ENCODE data around the gene FKBP15.

The FKBP15 gene

GRCh38 chr9:113138760-113139159, 82.3 kb downstream of the FKBP15 start:
- H3K9ac ChIP-seq (ENCODE audit: low read length), result no peak overlapping the region
- H3K36me3 ChIP-seq (replicated peaks; ENCODE audit: low read depth, low read length), result no peaks in the 10 kb centered on the region
- H2AFZ ChIP-seq (ENCODE audit: low read depth, low read length), result no peak overlapping the region
- no peaks in the 10 kb centered on the region for H3K4me1 ChIP-seq (ENCODE audit: low read length)
- H3K79me2 ChIP-seq (ENCODE audit: low read length), result no peaks in the 10 kb centered on the region
- H3K9me3 ChIP-seq (ENCODE audit: insufficient read depth, low read length), result no peaks in the 10 kb centered on the region
- H3K27me3 ChIP-seq (ENCODE audit: low read depth, low read length), result peaks cover 17% of the 10 kb centered on the region; the same call in 1 of the 2 replicates
- H3K4me3 ChIP-seq (ENCODE audit: low read length), result no peak overlapping the region
- no peaks in the 10 kb centered on the region for H4K20me1 ChIP-seq (ENCODE audit: insufficient read depth, low read length)
- H3K27ac ChIP-seq (ENCODE audit: low read length), result no peak overlapping the region
- TF ChIP-seq CTCF (IDR thresholded peaks at IDR 0.05; ENCODE audit: low read depth, low read length) (no peak), EZH2phosphoT487 (IDR thresholded peaks at IDR 0.05; ENCODE audit: low read depth) (no peak)
- H3K4me2 ChIP-seq (ENCODE audit: low read length), result no peak overlapping the region

- Histone ChIP-seq H3K4me1 (ENCODE audit: low read length) (no peaks in the 10 kb centered on the region), H2AFZ (ENCODE audit: low read depth, low read length) (no peak overlapping the region), H3K9me3 (ENCODE audit: insufficient read depth, low read length) (no peaks in the 10 kb centered on the region), H3K36me3 (replicated peaks; ENCODE audit: low read depth, low read length) (no peaks in the 10 kb centered on the region), H3K27ac (ENCODE audit: low read length) (no peak overlapping the region), H3K4me2 (ENCODE audit: low read length) (no peak overlapping the region; the same call in 1 of the 2 replicates), H3K79me2 (ENCODE audit: low read length) (no peaks in the 10 kb centered on the region), H3K4me3 (ENCODE audit: low read length) (no peak overlapping the region), H4K20me1 (ENCODE audit: insufficient read depth, low read length) (no peaks in the 10 kb centered on the region), H3K9ac (ENCODE audit: low read length) (no peak overlapping the region), H3K27me3 (ENCODE audit: low read depth, low read length) (0 out of 2 replicates have a peak, but pooled peaks cover 6% of the 10 kb centered on the region)
- no peak for TF ChIP-seq EZH2phosphoT487 (IDR thresholded peaks at IDR 0.05; ENCODE audit: low read depth)
- TF ChIP-seq CTCF (IDR thresholded peaks at IDR 0.05; ENCODE audit: low read depth, low read length), result no peak
These were observed 83.6 kb downstream of the FKBP15 start for GRCh38 chr9:113137196-113138168.

- H3K4me1 ChIP-seq (ENCODE audit: low read length), result no peaks in the 10 kb centered on the region
- H4K20me1 ChIP-seq (ENCODE audit: insufficient read depth, low read length), result no peaks in the 10 kb centered on the region
- H3K9ac ChIP-seq (ENCODE audit: low read length), result no peak overlapping the region
- no peak overlapping the region for H3K4me3 ChIP-seq (ENCODE audit: low read length)
- no peak overlapping the region for H3K27ac ChIP-seq (ENCODE audit: low read length)
- H3K79me2 ChIP-seq (ENCODE audit: low read length), result no peaks in the 10 kb centered on the region
- H3K36me3 ChIP-seq (replicated peaks; ENCODE audit: low read depth, low read length), result no peaks in the 10 kb centered on the region
- no peaks in the 10 kb centered on the region for H3K9me3 ChIP-seq (ENCODE audit: insufficient read depth, low read length)
- no peak overlapping the region for H3K4me2 ChIP-seq (ENCODE audit: low read length)
- no peak overlapping the region for H2AFZ ChIP-seq (ENCODE audit: low read depth, low read length)
- no peak for TF ChIP-seq EZH2phosphoT487 (IDR thresholded peaks at IDR 0.05; ENCODE audit: low read depth)
- no peak for TF ChIP-seq CTCF (IDR thresholded peaks at IDR 0.05; ENCODE audit: low read depth, low read length)
- H3K27me3 ChIP-seq (ENCODE audit: low read depth, low read length), result peaks cover 24% of the 10 kb centered on the region
These were observed 89.4 kb downstream of the FKBP15 start for GRCh38 chr9:113131689-113132151.

GRCh38 chr9:113129884-113130283, 91.2 kb downstream of the FKBP15 start:
- Histone ChIP-seq H3K9me3 (ENCODE audit: insufficient read depth, low read length) (no peaks in the 10 kb centered on the region), H3K79me2 (ENCODE audit: low read length) (no peaks in the 10 kb centered on the region), H3K27me3 (ENCODE audit: low read depth, low read length) (peaks cover 24% of the 10 kb centered on the region), H3K4me1 (ENCODE audit: low read length) (peaks cover 10% of the 10 kb centered on the region), H2AFZ (ENCODE audit: low read depth, low read length) (no peak overlapping the region), H3K27ac (ENCODE audit: low read length) (no peak overlapping the region), H4K20me1 (ENCODE audit: insufficient read depth, low read length) (no peaks in the 10 kb centered on the region), H3K4me2 (ENCODE audit: low read length) (no peak overlapping the region), H3K4me3 (ENCODE audit: low read length) (no peak overlapping the region), H3K36me3 (replicated peaks; ENCODE audit: low read depth, low read length) (no peaks in the 10 kb centered on the region), H3K9ac (ENCODE audit: low read length) (no peak overlapping the region)
- TF ChIP-seq CTCF (IDR thresholded peaks at IDR 0.05; ENCODE audit: low read depth, low read length), result no peak
- no peak for TF ChIP-seq EZH2phosphoT487 (IDR thresholded peaks at IDR 0.05; ENCODE audit: low read depth)
